RCC 7860 (cell line): ENCODE data around the gene LHFPL6.

ENCODE experiments used
- DNase-seq: peaks from one replicate; pipeline ENCODE4 v3.0.0-alpha.2; 2015; ENCODE audit warnings: low spot score
- FAIRE-seq: peaks from 2 replicates; lab custom pipeline; 2012; peaks lifted over from hg19 to GRCh38; lab: Jason Lieb, UNC

LHFPL6 gene

DNA sequence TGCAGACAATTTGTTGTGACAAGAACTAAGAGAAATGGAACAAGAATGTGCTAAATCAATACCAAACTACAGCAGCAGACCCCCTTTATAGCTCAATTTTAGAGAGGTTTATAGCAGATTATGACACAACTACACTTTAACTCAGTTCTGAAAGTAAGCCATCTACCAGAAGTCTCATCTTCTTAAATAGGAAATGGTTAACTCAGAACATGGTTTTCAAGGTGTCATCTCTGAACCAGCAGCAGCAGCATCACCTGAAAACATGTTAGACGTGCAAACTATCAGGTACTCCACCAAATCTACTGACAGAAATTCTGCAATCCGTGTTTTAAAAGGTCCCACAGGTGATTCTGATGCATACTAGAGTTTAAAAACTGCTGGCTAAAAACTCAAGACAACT is 6.8 kb downstream of the LHFPL6 start:
- FAIRE-seq (no peak), DNase-seq (no peak)

DNA sequence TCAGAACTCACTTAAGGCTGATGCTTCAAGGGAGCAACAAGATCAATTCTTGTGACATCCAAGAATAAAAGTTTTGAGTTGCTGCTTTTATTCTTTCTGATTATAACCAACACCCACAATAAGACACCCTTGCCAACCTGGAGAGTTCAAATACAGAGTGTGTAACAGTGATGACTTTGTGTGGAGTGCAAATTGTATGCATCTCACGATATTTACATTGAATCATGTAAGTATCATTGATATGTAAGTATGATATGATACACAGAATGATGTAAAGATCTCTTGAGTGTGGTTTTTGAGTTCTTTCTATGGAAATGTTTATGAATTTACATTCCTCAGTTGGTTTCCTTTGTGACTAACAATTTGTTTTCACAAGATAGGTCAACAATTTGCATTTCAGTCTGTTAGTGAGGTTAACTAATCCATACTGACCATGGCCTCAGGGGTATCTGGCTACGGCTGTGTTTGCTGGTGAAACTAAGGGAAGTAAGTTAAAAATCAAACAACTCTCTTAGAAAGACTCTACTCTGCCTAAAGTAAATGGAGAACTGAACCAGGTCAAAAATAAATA is 12.4 kb downstream of the LHFPL6 start:
- DNase-seq (no peak), FAIRE-seq (no peak)

DNA sequence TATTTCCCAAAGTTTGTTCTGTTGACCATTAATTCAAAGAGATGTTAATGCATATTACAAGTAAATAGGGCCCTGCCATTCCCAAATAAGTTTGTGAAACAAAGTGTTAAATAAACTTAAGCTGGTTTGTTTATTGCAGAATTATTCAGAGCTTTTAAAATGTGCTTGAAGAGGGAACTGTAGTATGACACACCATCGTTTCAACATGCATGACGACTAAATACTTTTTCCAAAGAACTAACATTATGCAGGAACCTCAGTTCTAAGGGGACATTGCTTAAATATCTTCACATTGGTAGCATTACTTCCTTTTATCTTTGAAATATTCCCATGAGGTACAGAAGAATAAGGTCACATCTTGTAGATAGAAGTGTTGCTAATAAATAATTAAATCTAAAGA is 14.6 kb downstream of the LHFPL6 start:
- FAIRE-seq (no peak), DNase-seq (no peak)

DNA sequence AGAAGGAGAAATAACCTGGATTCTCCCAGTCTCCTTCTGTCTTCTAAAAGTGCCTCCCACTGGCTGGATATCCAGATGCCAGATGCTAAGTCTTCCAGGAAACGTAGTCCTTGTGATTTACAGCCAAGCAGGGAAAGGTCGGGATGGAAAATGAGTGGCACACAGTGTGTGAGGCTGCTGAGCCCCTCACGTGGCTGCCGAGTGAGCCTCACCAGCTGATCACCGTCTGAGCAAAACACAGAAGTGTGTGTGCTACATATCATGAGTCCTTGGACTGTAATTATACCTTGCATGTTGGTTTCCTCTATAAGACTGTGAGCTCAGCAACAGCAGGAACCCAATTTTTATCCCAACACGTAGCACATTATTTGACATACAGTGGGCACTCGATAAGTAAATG is 15.1 kb downstream of the LHFPL6 start:
- FAIRE-seq: no peak
- DNase-seq: no peak

DNA sequence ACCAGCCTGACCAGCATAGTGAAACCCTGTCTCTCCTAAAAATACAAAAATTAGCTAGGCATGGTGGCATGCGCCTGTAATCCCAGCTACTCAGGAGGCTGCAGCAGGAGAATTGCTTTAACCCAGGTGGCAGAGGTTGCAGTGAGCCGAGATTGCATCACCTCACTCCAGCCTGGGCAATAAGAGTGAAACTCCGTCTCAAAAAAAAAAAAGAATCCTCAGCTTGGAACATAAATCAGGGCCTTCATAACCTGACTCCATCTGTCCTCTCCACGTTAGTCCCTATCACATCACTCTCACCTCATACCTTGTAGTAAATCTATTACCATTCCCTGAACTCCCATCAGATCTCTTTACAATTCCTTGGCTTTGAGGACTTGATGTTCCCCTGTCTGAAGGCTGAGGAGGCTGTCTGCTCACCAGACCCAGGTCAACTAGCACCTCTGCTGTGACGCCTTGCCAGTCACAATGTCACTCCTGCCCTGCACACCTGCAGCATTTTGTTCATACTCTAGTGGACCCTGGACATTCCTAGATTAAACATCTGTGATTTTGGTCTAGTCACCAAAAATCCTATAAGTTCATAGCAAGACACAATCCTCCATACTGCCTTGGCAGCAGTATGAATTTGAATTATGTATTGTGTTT is 15.9 kb downstream of the LHFPL6 start:
- DNase-seq (no peak), FAIRE-seq (no peak)

DNA sequence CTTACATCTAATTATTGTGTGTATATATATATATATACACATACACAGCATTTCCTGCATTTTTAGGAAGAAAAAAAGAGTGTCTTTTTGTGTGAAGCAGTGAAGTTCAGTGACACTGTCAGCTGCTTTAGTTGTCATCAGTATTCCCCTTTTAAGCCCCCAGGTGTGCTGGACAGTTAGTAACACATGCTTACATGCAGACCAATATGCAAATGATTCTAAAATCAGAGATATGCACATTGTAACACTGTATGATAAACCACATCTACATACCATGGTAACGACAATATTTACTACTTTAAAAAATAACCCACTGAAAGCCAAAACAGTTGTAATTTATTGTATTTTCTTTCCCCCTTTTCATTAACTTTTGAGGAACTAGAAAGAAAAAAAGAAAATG is 16.8 kb downstream of the LHFPL6 start:
- FAIRE-seq (no peak), DNase-seq (no peak)

DNA sequence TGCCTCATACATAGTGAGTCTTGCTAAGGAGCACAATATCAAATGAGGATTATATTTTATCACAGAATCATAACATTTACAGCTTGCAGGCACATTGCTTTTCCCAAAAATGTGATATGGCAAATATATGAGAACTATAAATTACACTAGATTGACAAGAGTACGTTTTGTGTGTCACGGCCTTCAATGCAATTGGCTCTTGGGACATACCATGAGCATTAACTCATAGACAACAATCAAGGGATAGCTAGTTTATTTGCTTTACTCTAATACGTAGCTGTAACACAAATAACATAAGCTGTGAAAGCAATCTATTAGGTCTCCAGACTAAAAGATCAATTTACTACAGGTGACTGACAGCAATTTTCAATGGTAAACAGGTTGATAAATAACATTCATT is 17.8 kb downstream of the LHFPL6 start:
- FAIRE-seq (no peak), DNase-seq (no peak)

DNA sequence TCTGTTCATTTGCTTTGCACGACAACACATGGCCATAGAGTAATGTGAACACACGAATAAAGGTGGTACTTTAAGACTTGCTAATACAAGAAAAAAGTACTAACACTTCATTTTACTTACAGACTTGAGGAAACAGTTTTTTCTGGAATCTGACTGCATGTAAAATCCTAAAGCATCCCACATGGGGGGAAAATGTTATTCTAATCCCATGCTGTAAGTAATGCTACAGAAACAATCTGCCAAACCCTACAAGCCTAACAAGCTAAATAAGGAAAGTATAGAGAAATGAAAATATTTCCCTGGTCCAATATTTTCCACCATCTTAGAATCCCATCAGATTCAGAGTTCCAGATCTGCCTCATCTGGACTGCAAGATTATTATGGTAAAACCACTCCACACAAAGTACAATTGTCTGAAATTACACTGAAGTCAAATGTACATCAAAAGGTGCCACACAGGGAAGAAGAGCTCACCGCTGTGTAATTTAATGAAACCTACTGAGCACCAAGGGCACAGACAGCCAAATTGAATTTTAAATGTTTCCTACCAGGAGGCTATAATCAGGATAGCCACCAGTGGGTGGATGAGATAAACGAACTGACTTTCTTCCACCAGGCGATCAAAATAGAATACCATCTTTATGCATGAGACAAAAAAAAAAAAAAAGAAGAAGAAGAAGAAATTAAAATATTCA is 22.0 kb downstream of the LHFPL6 start:
- FAIRE-seq (no peak), DNase-seq (no peak)

DNA sequence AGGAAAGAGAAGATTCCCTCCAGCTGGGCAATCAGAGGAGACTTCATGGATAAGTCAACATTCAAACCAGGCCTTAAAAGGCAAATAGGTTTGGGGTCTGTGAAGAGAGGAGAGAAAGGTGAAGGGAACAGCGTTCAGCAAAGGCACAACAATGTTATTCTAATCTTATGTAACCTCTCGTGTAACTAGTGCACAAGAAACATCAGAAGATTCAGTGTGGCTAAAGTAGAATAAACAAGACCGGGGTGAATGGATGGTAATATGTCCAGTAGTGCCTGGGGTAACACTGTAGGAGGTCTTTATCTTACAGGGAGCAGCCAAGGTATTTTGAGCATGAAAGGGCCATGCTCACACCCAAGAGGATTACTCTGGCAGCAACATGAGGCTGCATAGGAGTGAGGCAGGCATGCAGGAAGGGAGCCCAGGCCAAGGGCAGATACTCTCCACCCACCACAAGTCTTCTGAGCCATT is 24.1 kb downstream of the LHFPL6 start:
- no peak for DNase-seq
- FAIRE-seq: no peak

DNA sequence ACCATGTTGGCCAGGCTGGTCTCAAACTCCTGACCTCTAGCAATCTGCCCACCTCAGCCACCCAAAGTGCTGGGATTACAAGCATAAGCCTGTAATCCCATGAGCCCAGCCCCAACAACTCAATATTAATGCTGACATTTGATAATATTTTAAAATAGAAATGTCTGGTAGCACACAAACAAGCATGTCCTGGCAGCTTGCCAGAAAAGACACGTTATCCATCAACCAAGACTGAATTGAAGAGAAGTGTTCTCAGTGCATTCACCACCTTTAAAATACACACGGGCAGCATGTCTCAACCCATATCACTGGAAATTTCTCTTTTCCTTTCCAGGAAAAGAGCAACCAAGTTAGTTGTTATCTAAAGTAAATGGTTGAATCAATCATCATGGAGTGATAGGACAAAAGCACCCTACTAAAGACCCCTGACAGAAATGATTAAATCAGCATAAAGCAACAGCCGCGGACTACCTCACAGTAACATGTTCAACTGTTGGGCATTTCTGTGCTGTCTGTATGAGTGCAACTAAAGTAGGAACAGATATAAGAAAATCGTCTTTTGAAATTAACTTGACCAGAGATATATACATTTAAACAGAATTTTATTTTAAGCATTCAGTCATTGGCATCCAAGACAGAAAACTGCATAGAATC is 25.0 kb downstream of the LHFPL6 start:
- no peak for FAIRE-seq
- no peak for DNase-seq

DNA sequence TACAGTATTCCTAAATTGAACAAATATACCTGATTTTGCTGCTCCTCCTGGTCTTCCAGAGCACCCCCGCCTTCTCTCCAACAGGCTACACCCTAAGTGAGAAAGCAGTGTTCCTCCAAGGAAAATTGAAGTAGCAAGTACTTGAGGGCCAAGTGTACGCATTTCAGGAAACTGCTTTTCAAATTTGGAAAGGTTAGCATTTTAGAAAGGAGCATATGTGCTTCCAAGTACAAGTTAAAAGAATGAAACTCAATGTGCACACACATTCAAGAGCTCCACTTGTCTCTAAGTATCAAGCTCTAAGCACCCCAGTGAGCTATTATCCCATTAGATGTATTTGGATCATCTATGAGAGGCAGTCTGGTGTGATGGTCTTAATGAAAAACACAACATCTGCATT is 25.8 kb downstream of the LHFPL6 start:
- FAIRE-seq: no peak

DNA sequence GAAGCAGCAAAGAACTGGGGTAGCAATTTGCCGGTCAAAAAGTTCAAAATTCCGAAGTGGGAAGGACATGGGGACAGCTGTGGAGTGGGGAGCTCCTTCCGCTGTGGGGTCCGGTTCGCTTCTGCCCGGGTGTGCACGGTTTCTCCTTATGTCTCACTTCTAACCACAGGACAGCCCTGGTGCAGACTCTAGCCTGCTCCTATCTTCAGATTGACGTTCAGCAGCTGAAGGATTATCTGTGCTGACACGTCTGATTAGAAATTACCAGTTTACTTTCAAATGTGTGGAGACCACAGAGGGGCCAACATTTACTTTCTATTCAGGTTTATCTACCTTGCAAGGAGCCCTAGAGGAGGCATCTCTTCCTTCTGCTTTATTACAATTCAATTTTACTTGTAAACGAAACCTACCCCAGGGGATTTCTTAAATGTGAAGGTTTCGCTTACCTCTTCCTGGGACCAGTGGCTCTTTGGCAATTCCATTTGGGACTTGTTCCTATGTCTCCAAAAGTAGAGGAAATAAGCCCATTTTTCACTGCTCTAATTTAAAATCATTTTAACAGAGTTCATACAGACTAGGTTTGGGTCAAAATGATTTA is 27.3 kb downstream of the LHFPL6 start:
- no peak for FAIRE-seq
- DNase-seq: no peak

More for the DNA sequence above, 25.8 kb downstream of the LHFPL6 start:
- DNase-seq: no peak

DNA sequence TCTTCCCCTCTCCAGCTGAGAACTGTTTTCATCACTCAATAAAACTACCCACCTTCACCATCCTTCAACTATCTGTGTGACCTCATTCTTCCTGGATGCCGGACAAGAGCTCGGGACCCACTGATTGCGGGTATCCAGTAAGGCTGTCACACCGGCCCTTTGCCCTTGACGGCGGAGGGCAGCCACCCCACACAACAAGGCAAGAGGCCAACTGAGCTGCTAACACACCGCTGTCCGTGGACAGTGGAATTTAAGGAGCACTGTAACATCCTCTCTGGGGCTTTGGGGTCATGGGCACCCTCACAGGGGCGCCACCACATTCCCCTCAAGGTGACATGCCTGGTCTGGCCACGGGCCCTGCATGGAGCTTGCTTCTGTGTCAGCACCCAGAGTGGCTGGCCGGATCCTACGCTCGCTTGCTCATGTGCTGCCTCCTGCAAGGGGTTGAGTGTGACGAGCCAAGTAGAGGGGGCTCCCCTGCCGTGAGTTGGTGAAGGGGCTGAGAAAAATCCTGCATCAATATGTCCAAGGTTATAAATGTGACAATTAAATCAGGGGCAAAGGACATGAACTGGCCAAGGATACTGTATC is 31.4 kb downstream of the LHFPL6 start:
- no peak for DNase-seq
- FAIRE-seq: no peak

DNA sequence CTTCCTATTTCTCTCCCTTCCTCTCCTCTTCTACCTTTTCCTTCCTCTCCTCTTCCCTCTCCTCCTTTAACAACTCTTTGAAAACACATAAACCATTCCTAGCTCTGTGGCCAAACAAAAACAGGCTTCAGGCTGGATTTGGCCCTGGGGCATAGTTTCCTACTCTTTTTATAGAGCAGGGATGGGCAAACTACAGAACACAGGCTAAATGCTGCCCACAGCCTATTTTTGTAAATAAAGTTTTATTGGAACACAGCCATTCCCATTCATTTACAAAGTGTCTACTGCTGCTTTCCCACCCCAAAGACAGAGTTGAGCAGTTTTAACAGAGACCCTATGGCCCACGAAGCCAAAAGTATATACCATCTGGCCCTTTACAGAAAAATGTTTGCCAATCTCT is 35.4 kb downstream of the LHFPL6 start:
- no peak for DNase-seq
- no peak for FAIRE-seq

DNA sequence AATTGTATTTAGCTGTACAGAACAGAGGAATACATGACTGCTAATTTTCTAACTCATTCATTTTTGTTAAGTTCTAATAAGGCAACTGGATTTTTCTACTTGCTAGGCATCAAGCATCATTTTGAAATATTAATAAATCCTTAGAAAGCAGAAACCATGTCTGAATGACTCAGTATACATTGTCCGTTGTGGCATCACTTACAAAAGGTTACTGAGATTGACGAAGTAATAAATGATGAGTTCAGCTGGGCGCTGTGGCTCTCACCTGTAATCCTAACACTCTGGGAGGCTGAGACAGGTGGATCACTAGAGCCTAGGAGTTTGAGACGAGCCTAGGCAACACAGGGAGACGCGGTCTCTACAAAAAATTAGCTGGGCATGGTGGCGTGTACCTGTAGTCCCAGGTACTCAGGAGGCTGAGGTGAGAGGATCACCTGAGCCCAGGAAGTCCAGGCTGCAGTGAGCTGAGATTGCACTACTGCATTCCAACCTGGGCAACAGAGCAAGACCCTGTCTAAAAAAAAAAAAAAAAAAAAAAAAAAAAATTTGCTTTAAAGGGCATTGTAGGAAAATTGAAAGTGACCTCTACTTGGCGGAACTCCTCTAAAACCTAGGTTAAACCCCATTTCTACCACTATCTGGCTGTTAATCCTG is 36.6 kb downstream of the LHFPL6 start:
- DNase-seq: no peak
- FAIRE-seq: no peak

DNA sequence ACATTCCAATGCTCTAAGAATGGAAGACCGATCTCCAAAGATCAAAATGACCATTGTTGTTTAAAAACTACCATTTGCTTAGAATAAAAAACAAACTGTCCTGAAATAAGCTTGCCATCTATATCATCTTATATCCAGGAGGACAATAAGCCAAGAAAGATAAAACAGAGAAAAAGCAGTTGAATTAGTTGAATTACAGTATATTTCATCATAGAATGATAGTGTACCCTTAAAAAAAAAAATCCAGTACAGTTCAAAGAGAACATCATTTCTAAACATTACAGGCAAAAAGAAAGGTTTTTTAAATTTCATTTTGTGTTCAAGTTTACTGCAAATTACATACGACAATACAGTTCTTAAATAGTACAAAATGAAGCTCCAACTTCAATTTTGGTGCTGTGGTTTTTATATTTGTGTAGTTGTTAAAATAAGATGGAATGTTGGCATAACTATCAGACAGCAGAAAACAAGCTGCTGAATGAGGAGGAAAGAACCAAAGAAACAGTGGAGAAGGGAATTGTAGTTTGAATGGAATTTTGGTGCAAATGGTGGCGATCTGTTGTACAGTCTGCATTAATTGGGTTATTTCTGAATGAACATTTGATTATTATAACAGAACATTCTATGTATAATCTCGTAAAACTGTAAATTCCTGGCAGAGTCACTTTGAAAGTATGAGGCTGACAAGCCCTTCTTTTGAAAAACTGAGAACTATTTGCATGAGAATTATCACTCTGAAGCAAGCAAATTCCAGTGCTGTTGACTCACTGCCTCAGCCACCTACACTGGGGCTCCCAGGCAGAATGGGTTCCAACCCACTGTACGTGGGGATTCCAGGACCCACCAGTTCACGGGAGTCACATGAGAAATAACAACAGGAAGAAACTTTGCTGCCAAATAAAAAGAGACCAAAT is 37.7 kb downstream of the LHFPL6 start:
- peak; percentile 84 for FAIRE-seq
- DNase-seq: peak; percentile 73

DNA sequence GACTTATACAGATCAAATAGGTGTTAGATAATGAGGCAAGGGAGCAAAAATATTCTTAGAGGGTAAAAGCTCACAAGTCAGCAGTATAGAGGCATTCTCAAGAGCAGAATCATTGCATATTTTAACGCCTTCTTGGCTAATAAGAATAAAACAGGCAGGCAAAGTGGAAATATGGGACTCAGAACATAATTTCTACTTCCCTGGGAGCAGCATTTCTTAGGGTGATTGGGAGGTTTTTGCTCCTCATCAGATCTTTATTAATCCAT is 39.6 kb downstream of the LHFPL6 start:
- no peak for FAIRE-seq
- DNase-seq: no peak

DNA sequence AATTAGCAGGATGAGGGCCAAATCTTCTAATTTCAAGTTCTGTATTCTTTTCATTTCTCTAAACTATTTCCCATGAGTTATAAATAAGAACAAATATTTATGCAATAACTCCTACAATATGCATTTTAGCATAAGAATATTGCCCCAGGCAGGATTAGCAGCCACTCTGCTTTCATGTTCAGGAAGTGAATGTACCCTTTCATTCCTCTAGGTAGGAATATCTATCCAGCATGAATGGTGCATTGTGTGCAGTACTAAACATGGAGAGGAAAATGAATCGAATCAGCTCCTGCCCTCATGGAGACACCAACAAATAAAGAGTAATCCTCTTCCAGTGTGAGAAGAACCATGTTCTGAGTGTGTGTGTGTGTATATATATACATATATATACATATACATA is 41.0 kb downstream of the LHFPL6 start:
- DNase-seq (no peak), FAIRE-seq (no peak)

DNA sequence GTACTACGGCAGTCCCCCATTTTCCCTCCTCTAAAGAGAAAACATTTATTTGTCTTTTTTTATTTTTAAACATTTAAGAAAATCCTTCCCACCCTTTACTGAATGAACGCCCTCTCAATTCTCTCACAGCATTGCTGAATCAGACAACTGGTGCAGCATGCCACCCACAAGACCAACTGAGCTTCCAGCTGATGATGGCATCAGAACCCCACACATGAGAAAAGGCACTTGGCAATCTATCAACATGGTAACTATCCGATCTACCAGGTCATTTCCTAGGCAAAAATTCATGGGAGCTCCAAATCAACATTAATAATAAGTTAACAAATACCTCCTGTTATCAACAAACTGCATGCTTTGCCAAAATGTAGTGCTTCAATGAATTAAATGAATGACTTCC is 43.1 kb downstream of the LHFPL6 start:
- FAIRE-seq (no peak), DNase-seq (no peak)
